OCI-LY7 (cell line): Measurements from ENCODE around the gene VEPH1.

ENCODE experiments used
- EZH2phosphoT487 ChIP-seq: fragments of 200-600 bp; sonication (generic); IDR thresholded peaks from 2 replicates; pipeline ENCODE4 v1.6.1; 2018; ENCODE audit warnings: low read depth, borderline replicate concordance, mild to moderate bottlenecking, mixed run types, antibody characterized with exemption, low read length, moderate library complexity, mixed read lengths
- TF ChIP-seq, protein P1 (sequence below): fragments of 200-600 bp; sonication (generic); conservative IDR thresholded peaks from 2 replicates; pipeline ENCODE4 v1.5.1; 2014; ENCODE audit warnings: mild to moderate bottlenecking, antibody characterized with exemption, low read length, moderate library complexity, mixed read lengths

- TF ChIP-seq, protein P1, sequence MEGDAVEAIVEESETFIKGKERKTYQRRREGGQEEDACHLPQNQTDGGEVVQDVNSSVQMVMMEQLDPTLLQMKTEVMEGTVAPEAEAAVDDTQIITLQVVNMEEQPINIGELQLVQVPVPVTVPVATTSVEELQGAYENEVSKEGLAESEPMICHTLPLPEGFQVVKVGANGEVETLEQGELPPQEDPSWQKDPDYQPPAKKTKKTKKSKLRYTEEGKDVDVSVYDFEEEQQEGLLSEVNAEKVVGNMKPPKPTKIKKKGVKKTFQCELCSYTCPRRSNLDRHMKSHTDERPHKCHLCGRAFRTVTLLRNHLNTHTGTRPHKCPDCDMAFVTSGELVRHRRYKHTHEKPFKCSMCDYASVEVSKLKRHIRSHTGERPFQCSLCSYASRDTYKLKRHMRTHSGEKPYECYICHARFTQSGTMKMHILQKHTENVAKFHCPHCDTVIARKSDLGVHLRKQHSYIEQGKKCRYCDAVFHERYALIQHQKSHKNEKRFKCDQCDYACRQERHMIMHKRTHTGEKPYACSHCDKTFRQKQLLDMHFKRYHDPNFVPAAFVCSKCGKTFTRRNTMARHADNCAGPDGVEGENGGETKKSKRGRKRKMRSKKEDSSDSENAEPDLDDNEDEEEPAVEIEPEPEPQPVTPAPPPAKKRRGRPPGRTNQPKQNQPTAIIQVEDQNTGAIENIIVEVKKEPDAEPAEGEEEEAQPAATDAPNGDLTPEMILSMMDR: no peak
- no peak for TF ChIP-seq EZH2phosphoT487
Measured at GRCh38 chr3:157305392-157305791, 197.8 kb downstream of the VEPH1 start.
